ENCODE results near the gene POC1A. TPM values are rescaled to one million over a fixed set of nuclear protein-coding genes. Genes with fewer than 3 reads are reported as not detected.

POC1A gene
- total and polyA plus RNA-seq, 9 of the 15 experiments (the other 6 are each of a cell fraction or from before 2014, with no cell fraction given), result 7.2 to 17.5 (median 12.1) TPM

GRCh38 chr3:52136513-52136912 lies 17.7 kb downstream of the POC1A start:
- TF ChIP-seq RFX1 (IDR thresholded peaks at IDR 0.05), result no peak
- no peak for TF ChIP-seq ZNF77 (CRISPR knock-in tag; IDR thresholded peaks at IDR 0.05)
- no peak for TF ChIP-seq E2F4 (CRISPR knock-in tag; IDR thresholded peaks at IDR 0.05; ENCODE audit: low read depth)
- no peak for TF ChIP-seq ZNF197 (CRISPR knock-in tag; IDR thresholded peaks at IDR 0.05; ENCODE audit: low read depth)
- no peak for TF ChIP-seq GTF2E2 (tag; IDR thresholded peaks at IDR 0.05)
- TF ChIP-seq ZKSCAN8 (CRISPR knock-in tag; IDR thresholded peaks at IDR 0.05), result no peak
- TF ChIP-seq TCF7 (IDR thresholded peaks at IDR 0.05; ENCODE audit: borderline replicate concordance), result no peak
- no peak for TF ChIP-seq ATF4 (CRISPR knock-in tag; IDR thresholded peaks at IDR 0.05)
- no peak for TF ChIP-seq EWSR1 (IDR thresholded peaks at IDR 0.05; ENCODE audit: borderline replicate concordance, low read depth, partially characterized antibody)
- no peak for TF ChIP-seq ZNF644 (tag; IDR thresholded peaks at IDR 0.05; ENCODE audit: low read depth)
- Histone ChIP-seq H3K27me3 (ENCODE audit: control insufficient read depth in 2 of 2, insufficient read depth in 2 of 2, low read length in 2 of 2) (no peaks in the 10 kb centered on the region), H4K20me1 (replicated peaks; ENCODE audit: control insufficient read depth, insufficient read depth, low read length) (no peaks in the 10 kb centered on the region), H3K4me1 (replicated peaks in 1 of 2; ENCODE audit: control insufficient read depth in 2 of 2, insufficient read depth in 2 of 2, low read length in 2 of 2) (no peaks in the 10 kb centered on the region; a peak in 2 of 5 replicates), H3K36me3 (ENCODE audit: control insufficient read depth, insufficient read depth, low read length) (peaks cover 47% of the 10 kb centered on the region; the same call in 1 of the 3 replicates), H3K4me2 (ENCODE audit: insufficient read depth, low read length) (no peak overlapping the region), H3K9me3 (replicated peaks; ENCODE audit: control insufficient read depth, insufficient read depth, low read depth, low read length) (no peaks in the 10 kb centered on the region), H3K4me3 (no peak overlapping the region), H3K9me1 (ENCODE audit: control insufficient read depth, insufficient read depth, low read length) (no peaks in the 10 kb centered on the region), H3K27ac (ENCODE audit: extremely low read depth, low read depth, low read length) (no peak overlapping the region), H3K9ac (ENCODE audit: insufficient read depth in 1 of 2, low read depth in 2 of 2, low read length in 2 of 2) (no peak overlapping the region), H2AFZ (ENCODE audit: low read depth, low read length) (no peak overlapping the region), H3K79me2 (ENCODE audit: control insufficient read depth, insufficient read depth, low read length) (no peaks in the 10 kb centered on the region)
- no peak for DNase-seq (ENCODE audit: extremely low read depth in 1 of 4, low spot score in 3 of 4)
- intact Hi-C loops (cut with micrococcal nuclease) (no loop called here), in situ Hi-C loops (cut with MboI) (no loop called here)
- no peak for FAIRE-seq
- POLR2A ChIA-PET, result interaction anchor here (0.5 to 0.7 kb wide), 2 partner anchors 19 to 1556 kb away, joined by 5 read pairs; no protein-coding TSS in a partner anchor
- WGBS (ENCODE audit: insufficient coverage, low coverage, missing lambda C conversion rate), result 93% methylated on average over 7 of the region's 9 CpGs
- no peak for ATAC-seq
- CTCF ChIA-PET (ENCODE audit: low intra/inter-chr PET ratio), result no interaction called here
- BruUV-seq (replicated peaks), result no TSS peak

Data from K562 (cell line).